Coronary artery (tissue), 2 donors: Measurements from ENCODE around the gene SLC35A4.
A peak's percentile ranks its signal among the peaks of the same experiment; 100 is the strongest.

Experiments
- DNase-seq: peaks from one replicate; pipeline ENCODE4 v3.0.0-alpha.2; 2017; ENCODE audit warnings: low spot score
- H3K27ac ChIP-seq, 2 donors: fragments of 200-600 bp; sonication (generic); one replicate each; pipeline ENCODE4 v1.5.1; 2016 to 2019
- H3K4me3 ChIP-seq: fragments of 200-600 bp; sonication (generic); 2 replicates; pipeline ENCODE4 v1.5.1; 2016; ENCODE audit warnings: mild to moderate bottlenecking, moderate library complexity
- CTCF ChIP-seq: fragments of 200-600 bp; sonication (generic); IDR thresholded peaks from one replicate; pipeline ENCODE4 v1.5.1; 2019; ENCODE audit warnings: antibody characterized with exemption

The SLC35A4 gene

GRCh38 chr5:140567136-140567818 is 2.6 kb downstream of the SLC35A4 start:
- Histone ChIP-seq H3K4me3 (no peak overlapping the region), H3K27ac (no peak overlapping the region)
- TF ChIP-seq CTCF = no peak
- DNase-seq = no peak

- Histone ChIP-seq H3K4me3 (no peak overlapping the region), H3K27ac (peak overlapping the region in 1 of 2 donors; percentile 61)
- TF ChIP-seq CTCF = no peak
- DNase-seq = no peak
Observed at GRCh38 chr5:140567871-140568270, 3.2 kb downstream of the SLC35A4 start.

- TF ChIP-seq CTCF = no peak
- DNase-seq = no peak
- no peak overlapping the region for H3K4me3 ChIP-seq
- peak overlapping the region; percentile 4 to 61 for H3K27ac ChIP-seq
Observed at GRCh38 chr5:140568443-140569063, 3.9 kb downstream of the SLC35A4 start.

GRCh38 chr5:140569197-140569596 is 4.6 kb downstream of the SLC35A4 start:
- no peak for DNase-seq
- TF ChIP-seq CTCF = no peak
- peak overlapping the region; percentile 4 to 61 for H3K27ac ChIP-seq
- no peak overlapping the region for H3K4me3 ChIP-seq

GRCh38 chr5:140570058-140570457 is 5.4 kb downstream of the SLC35A4 start:
- H3K27ac ChIP-seq = peak overlapping the region in 1 of 2 donors; percentile 61
- H3K4me3 ChIP-seq = no peak overlapping the region
- no peak for TF ChIP-seq CTCF
- no peak for DNase-seq

GRCh38 chr5:140570488-140570887 is 5.9 kb downstream of the SLC35A4 start:
- TF ChIP-seq CTCF = no peak
- Histone ChIP-seq H3K27ac (peak overlapping the region in 1 of 2 donors; percentile 61), H3K4me3 (no peak overlapping the region)
- no peak for DNase-seq

- H3K27ac ChIP-seq = peak overlapping the region in 1 of 2 donors; percentile 61
- no peak for DNase-seq
- TF ChIP-seq CTCF = no peak
- H3K4me3 ChIP-seq = no peak overlapping the region
Observed at GRCh38 chr5:140571105-140571504, 6.5 kb downstream of the SLC35A4 start.
